DOHH2 (cell line): ENCODE measurements around the gene SPOCK3.

Experiments
- H3F3A ChIP-seq: fragments of 200-600 bp; sonication (generic), shearing (Covaris generic); 2 replicates; pipeline ENCODE4 v1.6.0; 2016; ENCODE audit warnings: antibody characterized with exemption, mild to moderate bottlenecking; ENCODE audit not compliant: control insufficient read depth, insufficient read depth
- H3K27ac ChIP-seq: fragments of 200-600 bp; sonication (generic); 2 replicates; pipeline ENCODE4 v1.5.1; 2014; ENCODE audit warnings: low read depth, mild to moderate bottlenecking, low read length, moderate library complexity
- H3K27me3 ChIP-seq: fragments of 200-600 bp; sonication (generic); 2 replicates; pipeline ENCODE4 v1.6.1; 2014; ENCODE audit warnings: mild to moderate bottlenecking, low read length, mixed read lengths; ENCODE audit not compliant: control insufficient read depth
- H3K36me3 ChIP-seq: fragments of 200-600 bp; sonication (generic); 2 replicates; pipeline ENCODE4 v1.6.1; 2014; ENCODE audit warnings: mild to moderate bottlenecking, low read length, moderate library complexity, mixed read lengths; ENCODE audit not compliant: control insufficient read depth
- H3K4me1 ChIP-seq: fragments of 200-600 bp; sonication (generic); 2 replicates; pipeline ENCODE4 v1.6.1; 2014; ENCODE audit warnings: mild to moderate bottlenecking, low read length, mixed read lengths; ENCODE audit not compliant: control insufficient read depth
- H3K4me2 ChIP-seq: fragments of 200-600 bp; sonication (generic); 2 replicates; pipeline ENCODE4 v1.6.0; 2014; ENCODE audit warnings: mild to moderate bottlenecking, low read length, moderate library complexity
- H3K4me3 ChIP-seq: fragments of 200-600 bp; sonication (generic); 2 replicates; pipeline ENCODE4 v1.5.1; 2014; ENCODE audit warnings: mild to moderate bottlenecking, low read length, mixed read lengths
- H3K79me2 ChIP-seq: fragments of 200-600 bp; sonication (generic); 2 replicates; pipeline ENCODE4 v1.6.1; 2014; ENCODE audit warnings: mild to moderate bottlenecking, low read length, mixed read lengths; ENCODE audit not compliant: control insufficient read depth
- H3K9me2 ChIP-seq: fragments of 200-600 bp; sonication (generic); replicated peaks from 2 replicates; pipeline ENCODE4 v1.6.1; 2014; ENCODE audit warnings: mild to moderate bottlenecking, low read length, mixed read lengths; ENCODE audit not compliant: control insufficient read depth
- H3K9me3 ChIP-seq: fragments of 200-600 bp; sonication (generic); 2 replicates; pipeline ENCODE4 v1.6.1; 2014; ENCODE audit warnings: antibody characterized with exemption, low read length, mixed read lengths; ENCODE audit not compliant: control insufficient read depth, insufficient read depth
- H4K20me1 ChIP-seq: fragments of 200-600 bp; sonication (generic); 2 replicates; pipeline ENCODE4 v1.6.0; 2014; ENCODE audit warnings: low read depth, mild to moderate bottlenecking, antibody characterized with exemption, low read length, moderate library complexity; ENCODE audit not compliant: control insufficient read depth, insufficient read depth
- CTCF ChIP-seq: fragments of 200-600 bp; sonication (generic); IDR thresholded peaks from one replicate; pipeline ENCODE4 v1.5.1; 2014; ENCODE audit warnings: antibody characterized with exemption, mild to moderate bottlenecking, low read depth, low read length; ENCODE audit not compliant: poor library complexity, severe bottlenecking
- EZH2phosphoT487 ChIP-seq: fragments of 200-600 bp; sonication (generic); IDR thresholded peaks from 2 replicates; pipeline ENCODE4 v1.6.1; 2017; ENCODE audit warnings: borderline replicate concordance, mild to moderate bottlenecking, antibody characterized with exemption, low read length, moderate library complexity, mixed read lengths

Gene SPOCK3

GRCh38 chr4:167114416-167114971, 119.8 kb downstream of the SPOCK3 start:
- Histone ChIP-seq H3K4me3 (no peak overlapping the region), H3K36me3 (no peaks in the 10 kb centered on the region), H3K27ac (no peak overlapping the region), H3K9me3 (no peaks in the 10 kb centered on the region), H3K4me2 (no peak overlapping the region), H3K27me3 (no peaks in the 10 kb centered on the region), H3F3A (no peaks in the 10 kb centered on the region), H3K4me1 (no peaks in the 10 kb centered on the region), H3K9me2 (no peaks in the 10 kb centered on the region), H4K20me1 (no peaks in the 10 kb centered on the region), H3K79me2 (no peaks in the 10 kb centered on the region)
- no peak for TF ChIP-seq CTCF
- TF ChIP-seq EZH2phosphoT487, result no peak

GRCh38 chr4:167111622-167112021, 122.7 kb downstream of the SPOCK3 start:
- no peaks in the 10 kb centered on the region for H3K9me2 ChIP-seq
- H3K27ac ChIP-seq, result no peak overlapping the region
- H3K4me3 ChIP-seq, result no peak overlapping the region
- H3F3A ChIP-seq, result no peaks in the 10 kb centered on the region
- no peaks in the 10 kb centered on the region for H3K27me3 ChIP-seq
- H3K36me3 ChIP-seq, result no peaks in the 10 kb centered on the region
- TF ChIP-seq EZH2phosphoT487 (no peak), CTCF (no peak)
- no peak overlapping the region for H3K4me2 ChIP-seq
- H3K9me3 ChIP-seq, result no peaks in the 10 kb centered on the region
- H3K4me1 ChIP-seq, result no peaks in the 10 kb centered on the region
- no peaks in the 10 kb centered on the region for H3K79me2 ChIP-seq
- H4K20me1 ChIP-seq, result no peaks in the 10 kb centered on the region

GRCh38 chr4:167111092-167111491, 123.2 kb downstream of the SPOCK3 start:
- no peaks in the 10 kb centered on the region for H3F3A ChIP-seq
- no peaks in the 10 kb centered on the region for H3K9me2 ChIP-seq
- H3K9me3 ChIP-seq, result no peaks in the 10 kb centered on the region
- no peak overlapping the region for H3K4me2 ChIP-seq
- H4K20me1 ChIP-seq, result no peaks in the 10 kb centered on the region
- no peak overlapping the region for H3K27ac ChIP-seq
- no peaks in the 10 kb centered on the region for H3K36me3 ChIP-seq
- H3K4me3 ChIP-seq, result no peak overlapping the region
- TF ChIP-seq CTCF, result no peak
- no peak for TF ChIP-seq EZH2phosphoT487
- no peaks in the 10 kb centered on the region for H3K79me2 ChIP-seq
- no peaks in the 10 kb centered on the region for H3K27me3 ChIP-seq
- no peaks in the 10 kb centered on the region for H3K4me1 ChIP-seq
